C4-2B (cell line): ENCODE results near the gene CCDC6.

Experiments
- CTCF ChIP-seq: fragments of 450-650 bp; conservative IDR thresholded peaks from 2 replicates; pipeline ENCODE4 v1.5.1; 2017; ENCODE audit warnings: mild to moderate bottlenecking
- ZFX ChIP-seq: fragments of 450-650 bp; IDR thresholded peaks from 2 replicates; pipeline ENCODE4 v1.6.1; 2017

GRCh38 chr10:59820471-59820870 is 85.9 kb downstream of the CCDC6 start:
- TF ChIP-seq CTCF (no peak), ZFX (no peak)
